ENCODE results near the gene FAM20C. TPM values are rescaled to one million over a fixed set of nuclear protein-coding genes. Genes with fewer than 3 reads are reported as not detected.

Gene FAM20C
- polyA plus RNA-seq, 1 experiment, result 32.5 TPM

DNA sequence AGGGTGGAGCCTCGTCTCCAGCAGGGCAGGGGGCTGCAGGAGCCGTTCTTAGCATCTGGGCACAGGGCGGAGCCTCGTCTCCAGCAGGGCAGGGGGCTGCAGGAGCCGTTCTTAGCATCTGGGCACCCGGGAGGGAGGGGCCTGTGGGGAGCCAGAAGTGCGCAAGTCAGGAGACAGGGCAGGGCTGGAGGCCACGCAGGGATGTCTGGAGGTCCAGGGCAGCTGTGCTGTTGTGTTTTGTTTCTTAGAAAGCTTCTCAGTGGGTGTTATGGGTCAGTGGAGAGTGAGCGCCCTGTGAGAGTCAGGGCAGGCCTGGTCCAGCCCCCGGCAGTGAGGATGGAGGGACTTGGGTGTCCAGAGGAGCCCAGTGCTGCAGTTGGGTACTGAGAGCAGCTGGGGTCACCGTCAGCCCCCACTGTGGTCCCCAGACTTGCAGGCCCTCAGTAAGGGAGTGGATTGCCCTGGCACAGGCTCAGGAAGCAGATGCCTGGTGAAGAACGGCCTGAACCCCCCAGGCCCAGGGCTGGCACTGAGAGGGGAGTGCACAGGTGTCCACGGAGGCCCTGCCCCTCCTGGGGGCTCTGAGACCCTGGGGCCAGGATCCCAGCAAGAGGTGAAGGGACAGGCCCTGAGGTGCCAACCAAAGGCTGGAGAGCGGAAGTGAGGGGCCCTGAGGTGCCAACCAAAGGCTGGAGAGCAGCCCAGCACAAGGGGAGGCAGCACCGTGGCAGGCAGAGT, 29.8 kb downstream of the FAM20C start:
- no peak for DNase-seq (ENCODE audit: low read depth)
- H3K4me3 ChIP-seq (ENCODE audit: low read depth, low read length), result no peak overlapping the region
- ChIA-PET POLR2A (no interaction called here), CTCF (no interaction called here)
- TF ChIP-seq, protein P1, sequence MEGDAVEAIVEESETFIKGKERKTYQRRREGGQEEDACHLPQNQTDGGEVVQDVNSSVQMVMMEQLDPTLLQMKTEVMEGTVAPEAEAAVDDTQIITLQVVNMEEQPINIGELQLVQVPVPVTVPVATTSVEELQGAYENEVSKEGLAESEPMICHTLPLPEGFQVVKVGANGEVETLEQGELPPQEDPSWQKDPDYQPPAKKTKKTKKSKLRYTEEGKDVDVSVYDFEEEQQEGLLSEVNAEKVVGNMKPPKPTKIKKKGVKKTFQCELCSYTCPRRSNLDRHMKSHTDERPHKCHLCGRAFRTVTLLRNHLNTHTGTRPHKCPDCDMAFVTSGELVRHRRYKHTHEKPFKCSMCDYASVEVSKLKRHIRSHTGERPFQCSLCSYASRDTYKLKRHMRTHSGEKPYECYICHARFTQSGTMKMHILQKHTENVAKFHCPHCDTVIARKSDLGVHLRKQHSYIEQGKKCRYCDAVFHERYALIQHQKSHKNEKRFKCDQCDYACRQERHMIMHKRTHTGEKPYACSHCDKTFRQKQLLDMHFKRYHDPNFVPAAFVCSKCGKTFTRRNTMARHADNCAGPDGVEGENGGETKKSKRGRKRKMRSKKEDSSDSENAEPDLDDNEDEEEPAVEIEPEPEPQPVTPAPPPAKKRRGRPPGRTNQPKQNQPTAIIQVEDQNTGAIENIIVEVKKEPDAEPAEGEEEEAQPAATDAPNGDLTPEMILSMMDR (IDR thresholded peaks at IDR 0.05; ENCODE audit: insufficient read depth, low read depth, low read length), result no peak
- H3K27me3 ChIP-seq (ENCODE audit: control insufficient read depth, insufficient read depth, low read length), result no peaks in the 10 kb centered on the region
- peaks cover 29% of the 10 kb centered on the region for H3K36me3 ChIP-seq (ENCODE audit: control insufficient read depth, insufficient read depth, low read length)

DNA sequence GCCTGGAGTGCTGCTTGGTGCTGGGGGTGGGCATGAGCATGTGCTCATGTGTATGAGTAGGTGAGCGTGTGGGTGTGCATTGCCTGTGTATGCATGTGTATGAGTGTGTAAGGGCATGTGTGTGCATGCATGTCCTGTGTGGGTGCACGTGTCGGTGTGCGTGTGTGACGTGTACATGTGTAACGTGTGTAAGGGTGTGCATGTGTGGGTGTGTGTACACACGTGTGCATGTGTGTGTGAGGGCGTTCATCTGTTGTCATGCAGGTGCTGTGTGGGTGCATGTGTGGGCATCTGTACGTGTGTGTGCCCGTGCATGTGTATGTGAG, 30.3 kb downstream of the FAM20C start:
- TF ChIP-seq, protein P1 (IDR thresholded peaks at IDR 0.05; ENCODE audit: insufficient read depth, low read depth, low read length), result no peak
- H3K36me3 ChIP-seq (ENCODE audit: control insufficient read depth, insufficient read depth, low read length), result peaks cover 29% of the 10 kb centered on the region
- no peak for DNase-seq (ENCODE audit: low read depth)
- H3K27me3 ChIP-seq (ENCODE audit: control insufficient read depth, insufficient read depth, low read length), result no peaks in the 10 kb centered on the region
- no peak overlapping the region for H3K4me3 ChIP-seq (ENCODE audit: low read depth, low read length)
- CTCF ChIA-PET, result no interaction called here
- POLR2A ChIA-PET, result no interaction called here

DNA sequence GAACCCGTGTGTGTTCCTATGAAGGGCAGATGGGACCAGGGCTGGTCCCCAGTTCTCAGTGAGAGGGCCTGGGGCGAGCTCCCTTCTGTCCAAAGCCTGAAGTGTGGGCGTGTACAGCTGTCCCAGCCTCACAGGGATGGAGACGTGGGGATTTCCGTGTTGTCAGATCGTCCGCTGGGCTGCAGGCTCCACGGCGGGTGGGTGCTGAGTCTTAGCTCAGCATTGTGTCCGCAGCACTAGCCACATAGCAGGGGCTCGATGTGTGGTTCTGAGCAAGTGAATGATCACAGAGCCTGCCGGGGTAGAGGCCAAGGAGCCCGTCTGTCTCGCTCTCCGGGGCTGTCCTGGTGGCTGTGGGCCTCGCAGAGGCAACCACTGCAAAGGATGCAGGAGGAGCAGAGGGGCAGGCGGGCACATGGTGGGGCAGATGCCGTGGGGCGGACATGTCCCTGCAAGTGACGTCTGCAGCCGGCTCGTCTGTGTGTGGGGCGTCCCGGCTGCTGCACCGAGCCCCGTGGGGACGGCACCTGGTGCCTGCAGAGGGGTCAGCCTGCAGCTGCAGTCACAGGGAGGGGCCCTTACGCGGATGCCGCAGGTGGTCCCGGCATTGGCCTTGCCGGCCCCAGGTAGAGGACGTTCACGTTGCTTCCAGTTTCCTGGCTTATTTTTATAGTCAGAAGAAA, 30.9 kb downstream of the FAM20C start:
- H3K4me3 ChIP-seq (ENCODE audit: low read depth, low read length), result no peak overlapping the region
- no peak for DNase-seq (ENCODE audit: low read depth)
- H3K36me3 ChIP-seq (ENCODE audit: control insufficient read depth, insufficient read depth, low read length), result peaks cover 25% of the 10 kb centered on the region
- POLR2A ChIA-PET, result no interaction called here
- TF ChIP-seq, protein P1 (IDR thresholded peaks at IDR 0.05; ENCODE audit: insufficient read depth, low read depth, low read length), result no peak
- CTCF ChIA-PET, result no interaction called here
- no peaks in the 10 kb centered on the region for H3K27me3 ChIP-seq (ENCODE audit: control insufficient read depth, insufficient read depth, low read length)

DNA sequence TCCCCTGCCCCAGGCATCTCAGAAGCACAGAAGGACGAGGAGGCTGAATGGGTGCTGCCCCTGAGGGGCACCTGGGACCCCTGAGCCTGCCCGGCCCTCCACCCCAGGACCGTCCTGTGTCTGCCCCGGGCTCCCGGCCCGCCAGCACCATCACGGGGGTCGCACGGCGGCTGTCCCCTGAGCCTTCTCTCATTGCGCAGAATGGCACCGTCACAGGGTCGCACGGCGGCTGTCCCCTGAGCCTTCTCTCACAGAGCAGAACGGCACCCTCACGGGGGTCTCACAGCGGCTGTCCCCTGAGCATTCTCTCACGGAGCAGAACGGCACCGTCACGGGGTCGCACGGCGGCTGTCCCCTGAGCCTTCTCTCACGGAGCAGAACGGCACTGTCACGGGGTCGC, 31.5 kb downstream of the FAM20C start:
- DNase-seq (ENCODE audit: low read depth), result no peak
- ChIA-PET POLR2A (no interaction called here), CTCF (no interaction called here)
- TF ChIP-seq, protein P1 (IDR thresholded peaks at IDR 0.05; ENCODE audit: insufficient read depth, low read depth, low read length), result no peak
- H3K4me3 ChIP-seq (ENCODE audit: low read depth, low read length), result no peak overlapping the region
- H3K27me3 ChIP-seq (ENCODE audit: control insufficient read depth, insufficient read depth, low read length), result no peaks in the 10 kb centered on the region
- H3K36me3 ChIP-seq (ENCODE audit: control insufficient read depth, insufficient read depth, low read length), result peaks cover 22% of the 10 kb centered on the region

DNA sequence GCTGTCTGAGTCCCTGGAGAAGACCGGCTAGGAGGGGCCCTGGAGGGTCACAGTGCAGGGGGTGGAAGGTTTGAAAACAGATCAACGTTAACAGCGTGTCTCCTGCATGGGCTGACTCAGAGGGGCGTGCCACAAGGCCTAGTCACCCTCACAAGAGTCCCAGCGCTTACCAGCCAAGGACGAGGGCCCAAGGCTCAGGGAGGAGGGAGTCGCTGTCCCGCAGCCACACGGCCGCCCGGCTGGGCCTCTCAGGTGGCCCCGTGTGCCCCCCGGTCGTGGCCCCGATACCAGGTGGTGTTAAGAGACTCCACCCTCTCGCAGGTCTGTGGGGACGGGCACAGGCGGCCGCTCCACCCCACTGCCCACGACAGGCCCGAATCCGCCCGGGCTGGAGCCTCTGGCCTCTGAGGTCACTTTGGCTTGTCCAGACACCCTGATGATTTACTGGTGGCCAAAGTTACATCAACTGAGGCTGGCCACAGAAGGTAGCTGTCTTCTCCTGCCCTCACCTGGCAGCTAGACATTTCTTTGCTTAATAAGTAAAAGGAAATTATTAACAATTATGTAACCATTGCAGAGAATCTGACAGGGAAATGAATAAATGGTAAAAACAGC, 34.0 kb downstream of the FAM20C start:
- no peaks in the 10 kb centered on the region for H3K27me3 ChIP-seq (ENCODE audit: control insufficient read depth, insufficient read depth, low read length)
- ChIA-PET CTCF (interaction anchor here (1.5 kb wide), 1 partner anchor 35 kb away, joined by 3 read pairs; no protein-coding TSS in a partner anchor), POLR2A (no interaction called here)
- TF ChIP-seq, protein P1 (IDR thresholded peaks at IDR 0.05; ENCODE audit: insufficient read depth, low read depth, low read length), result no peak
- DNase-seq (ENCODE audit: low read depth), result no peak
- peaks cover 11% of the 10 kb centered on the region for H3K36me3 ChIP-seq (ENCODE audit: control insufficient read depth, insufficient read depth, low read length)
- no peak overlapping the region for H3K4me3 ChIP-seq (ENCODE audit: low read depth, low read length)

Measured in BJ (cell line).